ENCODE results near the gene MAP2K6. TPM values are rescaled to one million over a fixed set of nuclear protein-coding genes. Genes with fewer than 3 reads are reported as not detected.

MAP2K6 gene
- total and polyA plus RNA-seq, 2 experiments from 2014 or later: 3.3 to 13.2 TPM

GRCh38 chr17:69486779-69487637 is 72.5 kb downstream of the MAP2K6 start:
- Histone ChIP-seq H3K79me2 (no peaks in the 10 kb centered on the region), H3K27me3 (no peaks in the 10 kb centered on the region), H3K4me2 (no peak overlapping the region), H3K9me3 (ENCODE audit: low read depth) (no peaks in the 10 kb centered on the region), H4K20me1 (ENCODE audit: insufficient read depth, poor library complexity, severe bottlenecking) (no peaks in the 10 kb centered on the region), H3K9me2 (replicated peaks; ENCODE audit: insufficient read depth) (no peaks in the 10 kb centered on the region), H3K4me3 (no peak overlapping the region), H3K36me3 (replicated peaks; ENCODE audit: insufficient read depth, low read depth) (no peaks in the 10 kb centered on the region), H2AFZ (no peak overlapping the region), H3K4me1 (ENCODE audit: insufficient read depth) (no peaks in the 10 kb centered on the region), H3K27ac (no peak overlapping the region)
- DNase-seq (ENCODE audit: low spot score): no peak
- WGBS (ENCODE audit: low lambda C conversion rate, missing lambda C conversion rate): 74% methylated on average over 13 of the region's 13 CpGs
- TF ChIP-seq EZH2phosphoT487 (IDR thresholded peaks at IDR 0.05; ENCODE audit: low read depth, severe bottlenecking, unreplicated experiment) (no peak), EZH2 (IDR thresholded peaks at IDR 0.05; ENCODE audit: borderline replicate concordance) (no peak), CTCF (IDR thresholded peaks at IDR 0.05; ENCODE audit: poor library complexity) (no peak)

GRCh38 chr17:69489313-69489712 is 74.8 kb downstream of the MAP2K6 start:
- no peaks in the 10 kb centered on the region for H3K36me3 ChIP-seq (replicated peaks; ENCODE audit: insufficient read depth, low read depth)
- DNase-seq (ENCODE audit: low spot score): no peak
- H3K9me3 ChIP-seq (ENCODE audit: low read depth): no peaks in the 10 kb centered on the region
- WGBS (ENCODE audit: low lambda C conversion rate, missing lambda C conversion rate): 94% methylated on average over 4 of the region's 4 CpGs
- no peaks in the 10 kb centered on the region for H4K20me1 ChIP-seq (ENCODE audit: insufficient read depth, poor library complexity, severe bottlenecking)
- no peaks in the 10 kb centered on the region for H3K27me3 ChIP-seq
- no peak overlapping the region for H3K4me2 ChIP-seq
- no peak overlapping the region for H3K27ac ChIP-seq
- H3K4me1 ChIP-seq (ENCODE audit: insufficient read depth): no peaks in the 10 kb centered on the region
- no peak overlapping the region for H3K4me3 ChIP-seq
- no peak overlapping the region for H2AFZ ChIP-seq
- no peaks in the 10 kb centered on the region for H3K79me2 ChIP-seq
- H3K9me2 ChIP-seq (replicated peaks; ENCODE audit: insufficient read depth): no peaks in the 10 kb centered on the region
- TF ChIP-seq EZH2 (IDR thresholded peaks at IDR 0.05; ENCODE audit: borderline replicate concordance) (no peak), EZH2phosphoT487 (IDR thresholded peaks at IDR 0.05; ENCODE audit: low read depth, severe bottlenecking, unreplicated experiment) (no peak), CTCF (IDR thresholded peaks at IDR 0.05; ENCODE audit: poor library complexity) (no peak)

- Histone ChIP-seq H3K27ac (no peak overlapping the region), H3K4me1 (ENCODE audit: insufficient read depth) (no peaks in the 10 kb centered on the region), H3K4me3 (no peak overlapping the region), H3K9me2 (replicated peaks; ENCODE audit: insufficient read depth) (no peaks in the 10 kb centered on the region), H3K36me3 (replicated peaks; ENCODE audit: insufficient read depth, low read depth) (no peaks in the 10 kb centered on the region), H3K9me3 (ENCODE audit: low read depth) (no peaks in the 10 kb centered on the region), H2AFZ (no peak overlapping the region), H3K27me3 (no peaks in the 10 kb centered on the region), H3K79me2 (no peaks in the 10 kb centered on the region), H3K4me2 (no peak overlapping the region), H4K20me1 (ENCODE audit: insufficient read depth, poor library complexity, severe bottlenecking) (no peaks in the 10 kb centered on the region)
- peak; percentile 40 for DNase-seq (ENCODE audit: low spot score)
- TF ChIP-seq EZH2 (IDR thresholded peaks at IDR 0.05; ENCODE audit: borderline replicate concordance): no peak
- no peak for TF ChIP-seq CTCF (IDR thresholded peaks at IDR 0.05; ENCODE audit: poor library complexity)
- no peak for TF ChIP-seq EZH2phosphoT487 (IDR thresholded peaks at IDR 0.05; ENCODE audit: low read depth, severe bottlenecking, unreplicated experiment)
- 40% methylated on average over 3 of the region's 3 CpGs for WGBS (ENCODE audit: low lambda C conversion rate, missing lambda C conversion rate)
These were observed 78.0 kb downstream of the MAP2K6 start for GRCh38 chr17:69492410-69493071.

Data from hepatocyte (in vitro differentiated cells).